HepG2 (cell line): ENCODE results near the gene STK25. TPM values are rescaled to one million over a fixed set of nuclear protein-coding genes. Genes with fewer than 3 reads are reported as not detected.

Experiments used
- ATAC-seq: fragments of 200-7000 bp; cut with Tn5 transposase; 3 replicates; pipeline ENCODE4 v1.9.1; 2020; ENCODE audit warnings: mild to moderate bottlenecking, moderate library complexity
- BruUV-seq: library from RNA; stranded (reverse); fragments of 400-500 nt; replicated peaks from 2 replicates; lab custom pipeline; 2021; lab: Mats Ljungman, UMichigan
- CTCF ChIA-PET: fragments of 300-600 bp; formaldehyde crosslinking; extraction: SDS; loops from one replicate; lab custom pipeline; 2021; ENCODE audit warnings: low total read pairs, inconsistent platforms, low intra/inter-chr PET ratio; lab: Yijun Ruan, JAX
- POLR2A ChIA-PET: fragments of 350-600 bp; sonication (Branson Sonifier 250); formaldehyde crosslinking; loops from one replicate; lab custom pipeline; 2020; ENCODE audit warnings: antibody characterized with exemption, inconsistent platforms; lab: Yijun Ruan, JAX
- DNase-seq: peaks from one replicate; pipeline ENCODE4 v3.0.0-alpha.2; 2015; ENCODE audit warnings: low spot score
- FAIRE-seq: peaks from 3 replicates; lab custom pipeline; 2011; peaks lifted over from hg19 to GRCh38; lab: Jason Lieb, UNC
- H2AFZ ChIP-seq: one replicate; pipeline ENCODE4 v1.6.1; 2011; ENCODE audit warnings: low read length, inconsistent platforms
- H3K27ac ChIP-seq: fragments of 300-600 bp; 3 replicates; pipeline ENCODE4 v1.8.0; 2011; ENCODE audit warnings: mixed run types, mild to moderate bottlenecking, mixed read lengths, low read length, inconsistent platforms; ENCODE audit not compliant: insufficient read depth; ENCODE audit errors: extremely low read length
- H3K27me3 ChIP-seq, 2 experiments: fragments of 200-600 bp in 1 of 2; 2 replicates in 1 of 2; 3 replicates in 1 of 2; pipeline versions ENCODE4 v1.6.0 to v1.8.0; 2011; ENCODE audit warnings: low read length in 2 of 2, mild to moderate bottlenecking in 2 of 2, moderate library complexity in 2 of 2, inconsistent platforms in 1 of 2; ENCODE audit not compliant: insufficient read depth in 2 of 2, control insufficient read depth in 1 of 2
- H3K36me3 ChIP-seq, 2 experiments: fragments of 200-600 bp in 1 of 2; replicated peaks in 1 of 2; 2 replicates in 1 of 2; 3 replicates in 1 of 2; pipeline versions ENCODE4 v1.5.1 to v1.8.0; 2011; ENCODE audit warnings: low read length in 2 of 2, inconsistent platforms in 1 of 2; ENCODE audit not compliant: insufficient read depth in 2 of 2, control insufficient read depth in 1 of 2
- H3K4me1 ChIP-seq: 2 replicates; pipeline ENCODE4 v1.5.1; 2012; ENCODE audit warnings: low read length, inconsistent platforms; ENCODE audit not compliant: insufficient read depth
- H3K4me2 ChIP-seq: 2 replicates; pipeline ENCODE4 v1.6.0; 2011; ENCODE audit warnings: low read depth, low read length, inconsistent platforms
- H3K4me3 ChIP-seq, 3 experiments: fragments of 200-600 bp in 1 of 3; sonication (generic), shearing (Covaris generic) in 1 of 3; replicated peaks in 1 of 3; 2 replicates each; pipeline ENCODE4 v1.5.1; 2011 to 2016; ENCODE audit warnings: low read length in 3 of 3, inconsistent platforms in 2 of 3, low read depth in 2 of 3, mild to moderate bottlenecking in 2 of 3, control low read depth in 1 of 3, mixed read lengths in 1 of 3; ENCODE audit not compliant: insufficient read depth in 1 of 3
- H3K79me2 ChIP-seq: one replicate; pipeline ENCODE4 v1.6.1; 2011; ENCODE audit warnings: low read length, inconsistent platforms; ENCODE audit not compliant: insufficient read depth
- H3K9ac ChIP-seq: 2 replicates; pipeline ENCODE4 v1.6.0; 2011; ENCODE audit warnings: mild to moderate bottlenecking, low read depth, low read length, inconsistent platforms; ENCODE audit not compliant: insufficient read depth
- H3K9me3 ChIP-seq: 2 replicates; pipeline ENCODE4 v1.5.1; 2012; ENCODE audit warnings: mild to moderate bottlenecking, low read length
- H4K20me1 ChIP-seq: 2 replicates; pipeline ENCODE4 v1.6.0; 2011; ENCODE audit warnings: inconsistent platforms, mild to moderate bottlenecking, low read length, moderate library complexity; ENCODE audit not compliant: insufficient read depth
- AFF4 ChIP-seq: sonication (generic); formaldehyde crosslinking; IDR thresholded peaks from 2 replicates; pipeline ENCODE4 v1.4.0; 2020; ENCODE audit warnings: missing genetic modification reagents
- CHD2 ChIP-seq: IDR thresholded peaks from 2 replicates; pipeline ENCODE4 v1.6.1; 2011; ENCODE audit warnings: low read depth, low read length, improper control_type of control experiment
- FOXO1 ChIP-seq: sonication (generic); formaldehyde crosslinking; IDR thresholded peaks from 2 replicates; pipeline ENCODE4 v1.4.0; 2020; ENCODE audit warnings: missing genetic modification reagents
- HHEX ChIP-seq: IDR thresholded peaks from 2 replicates; pipeline ENCODE4 v1.6.1; 2016; ENCODE audit warnings: control low read depth
- KMT2B ChIP-seq: IDR thresholded peaks from 2 replicates; pipeline ENCODE4 v1.6.1; 2016; ENCODE audit warnings: missing genetic modification reagents, missing compliant biosample characterization
- MAFF ChIP-seq: IDR thresholded peaks from 2 replicates; pipeline ENCODE4 v1.6.1; 2011; ENCODE audit warnings: low read depth, low read length, improper control_type of control experiment
- MTA1 ChIP-seq: sonication (generic); formaldehyde crosslinking; IDR thresholded peaks from 2 replicates; pipeline ENCODE4 v1.4.0; 2020; ENCODE audit warnings: missing genetic modification reagents, mild to moderate bottlenecking, borderline replicate concordance
- SNAPC5 ChIP-seq: sonication (generic); formaldehyde crosslinking; IDR thresholded peaks from 2 replicates; pipeline ENCODE4 v1.8.1; 2023; ENCODE audit warnings: mild to moderate bottlenecking, missing genetic modification reagents, borderline replicate concordance
- ZEB1 ChIP-seq: IDR thresholded peaks from 2 replicates; pipeline ENCODE4 v1.6.1; 2012; ENCODE audit warnings: mild to moderate bottlenecking, low read depth, inconsistent platforms; ENCODE audit not compliant: insufficient replicate concordance
- ZNF350 ChIP-seq: sonication (generic); formaldehyde crosslinking; IDR thresholded peaks from 2 replicates; pipeline ENCODE4 v1.4.0; 2020; ENCODE audit warnings: mild to moderate bottlenecking, low read depth, missing genetic modification reagents, borderline replicate concordance
- ZNF430 ChIP-seq: sonication (generic); formaldehyde crosslinking; IDR thresholded peaks from 2 replicates; pipeline ENCODE4 v1.9.0; 2021; ENCODE audit warnings: mild to moderate bottlenecking, missing genetic modification reagents
- ZNF605 ChIP-seq: sonication (generic); formaldehyde crosslinking; IDR thresholded peaks from 2 replicates; pipeline ENCODE4 v1.8.0; 2022; ENCODE audit warnings: mild to moderate bottlenecking, missing genetic modification reagents
- ZNF615 ChIP-seq: sonication (generic); formaldehyde crosslinking; IDR thresholded peaks from 2 replicates; pipeline ENCODE4 v1.5.0; 2020; ENCODE audit warnings: mild to moderate bottlenecking, missing genetic modification reagents, borderline replicate concordance
- ZNF883 ChIP-seq: sonication (generic); formaldehyde crosslinking; IDR thresholded peaks from 2 replicates; pipeline ENCODE4 v1.5.1; 2020; ENCODE audit warnings: mild to moderate bottlenecking, missing genetic modification reagents; ENCODE audit errors: not compliant biosample characterization
- WGBS: methylation state at CpG from one replicate; pipeline ENCODE4 v1.1.6; 2017; ENCODE audit warnings: low lambda C conversion rate; 5-methylcytosine and 5-hydroxymethylcytosine counted together
- in situ Hi-C: cut with HindIII; loops from 2 replicates; pipeline ENCODE4 v1.10.0; 2017; ENCODE audit warnings: low pct_unique_long_range_greater_than_20kb; ENCODE audit not compliant: extremely low pct_ligation_motif_present
- intact Hi-C: fragments of 100-400 bp; cut with micrococcal nuclease; formaldehyde crosslinking; loops from one replicate; pipeline ENCODE4 v1.10.0; 2022; ENCODE audit not compliant: unreplicated experiment
- polyA plus RNA-seq, 8 experiments: library from polyadenylated mRNA; depleted of rRNA in 3 of 8; stranded (reverse) in 7 of 8; unstranded in 1 of 8; fragments of >200 nt; fragmentation: Illumina TruSeq in 4 of 8; extraction: Trizol in 4 of 8; gene quantifications; 2 replicates each; pipeline versions ENCODE4 v1.2.1 to v1.2.3, GENCODE V29; 2011 to 2016; ENCODE audit warnings: low read depth in 4 of 8, missing spikeins in 1 of 8, mixed read lengths in 1 of 8; ENCODE audit not compliant: insufficient read depth in 1 of 8
- total RNA-seq, 5 experiments: library from RNA; depleted of rRNA; stranded (reverse); fragments of >200 nt; fragmentation: Illumina TruSeq; extraction: Trizol; gene quantifications; 2 replicates each; pipeline ENCODE4 v1.2.3, GENCODE V29; 2016; ENCODE audit warnings: low read depth in 1 of 5

STK25 gene
- total and polyA plus RNA-seq, 2 of the 13 experiments (the other 11 are each of a cell fraction or from before 2014, with no cell fraction given): 177 to 481 TPM

- in situ Hi-C loops: no loop called here
- no peak for FAIRE-seq
- TSS peak; percentile 25 for BruUV-seq
- no peaks in the 10 kb centered on the region for H4K20me1 ChIP-seq
- H3K9ac ChIP-seq: no peak overlapping the region
- TF ChIP-seq CHD2: no peak
- no peak for TF ChIP-seq ZNF350 (CRISPR knock-in tag)
- TF ChIP-seq HHEX: no peak
- TF ChIP-seq MAFF: no peak
- TF ChIP-seq ZNF883 (CRISPR knock-in tag): no peak
- no peak for TF ChIP-seq MTA1 (CRISPR knock-in tag)
- TF ChIP-seq FOXO1 (CRISPR knock-in tag): no peak
- TF ChIP-seq ZNF430 (CRISPR knock-in tag): no peak
- no peak for TF ChIP-seq ZEB1
- TF ChIP-seq ZNF605 (CRISPR knock-in tag): no peak
- no peak for TF ChIP-seq ZNF615 (CRISPR knock-in tag)
- TF ChIP-seq KMT2B (CRISPR knock-in tag): no peak
- TF ChIP-seq AFF4 (CRISPR knock-in tag): no peak
- no peak for TF ChIP-seq SNAPC5 (CRISPR knock-in tag)
- no peak for DNase-seq
- H3K27me3 ChIP-seq: no peaks in the 10 kb centered on the region
- H3K9me3 ChIP-seq: no peaks in the 10 kb centered on the region
- ChIA-PET CTCF (no interaction called here), POLR2A (interaction anchor here (1.3 kb wide), 1 partner anchor 19 kb away, joined by 3 read pairs; no protein-coding TSS in a partner anchor)
- intact Hi-C loops: no loop called here
- no peak overlapping the region for H3K27ac ChIP-seq
- 94% methylated on average over 3 of the region's 3 CpGs for WGBS
- no peaks in the 10 kb centered on the region for H3K4me1 ChIP-seq
- no peaks in the 10 kb centered on the region for H3K79me2 ChIP-seq
- no peak for ATAC-seq
- no peak overlapping the region for H3K4me3 ChIP-seq
- peaks cover 8 to 18% of the 10 kb centered on the region in 2 experiments; a peak in 3 of 5 replicates for H3K36me3 ChIP-seq
- no peak overlapping the region for H2AFZ ChIP-seq
- no peak overlapping the region for H3K4me2 ChIP-seq
Observed at GRCh38 chr2:241489088-241489487, 19.3 kb downstream of the STK25 start.
